ES-I3 (cell line): Measurements from ENCODE around the gene TMEM185A.
A peak's percentile ranks its signal among the peaks of the same experiment; 100 is the strongest.
"Not testable (repeated sequence)": the region's sequence is repeated elsewhere in the genome, so short reads cannot be mapped to it uniquely, and the experiment has no call there.

Experiments used
- H3K36me3 ChIP-seq: 2 replicates; pipeline ENCODE4 v1.6.1; 2013; ENCODE audit warnings: mild to moderate bottlenecking, low read length, control low read depth, moderate library complexity; ENCODE audit not compliant: insufficient read depth
- H3K4me1 ChIP-seq: 2 replicates; pipeline ENCODE4 v1.6.1; 2013; ENCODE audit warnings: mild to moderate bottlenecking, control low read depth, low read length; ENCODE audit not compliant: insufficient read depth
- H3K9ac ChIP-seq: 2 replicates; pipeline ENCODE4 v1.6.1; 2013; ENCODE audit warnings: low read depth, mild to moderate bottlenecking, low read length, moderate library complexity
- H3K9me3 ChIP-seq: 2 replicates; pipeline ENCODE4 v1.6.1; 2013; ENCODE audit warnings: mild to moderate bottlenecking, low read length, moderate library complexity; ENCODE audit not compliant: control insufficient read depth, insufficient read depth

TMEM185A gene

DNA sequence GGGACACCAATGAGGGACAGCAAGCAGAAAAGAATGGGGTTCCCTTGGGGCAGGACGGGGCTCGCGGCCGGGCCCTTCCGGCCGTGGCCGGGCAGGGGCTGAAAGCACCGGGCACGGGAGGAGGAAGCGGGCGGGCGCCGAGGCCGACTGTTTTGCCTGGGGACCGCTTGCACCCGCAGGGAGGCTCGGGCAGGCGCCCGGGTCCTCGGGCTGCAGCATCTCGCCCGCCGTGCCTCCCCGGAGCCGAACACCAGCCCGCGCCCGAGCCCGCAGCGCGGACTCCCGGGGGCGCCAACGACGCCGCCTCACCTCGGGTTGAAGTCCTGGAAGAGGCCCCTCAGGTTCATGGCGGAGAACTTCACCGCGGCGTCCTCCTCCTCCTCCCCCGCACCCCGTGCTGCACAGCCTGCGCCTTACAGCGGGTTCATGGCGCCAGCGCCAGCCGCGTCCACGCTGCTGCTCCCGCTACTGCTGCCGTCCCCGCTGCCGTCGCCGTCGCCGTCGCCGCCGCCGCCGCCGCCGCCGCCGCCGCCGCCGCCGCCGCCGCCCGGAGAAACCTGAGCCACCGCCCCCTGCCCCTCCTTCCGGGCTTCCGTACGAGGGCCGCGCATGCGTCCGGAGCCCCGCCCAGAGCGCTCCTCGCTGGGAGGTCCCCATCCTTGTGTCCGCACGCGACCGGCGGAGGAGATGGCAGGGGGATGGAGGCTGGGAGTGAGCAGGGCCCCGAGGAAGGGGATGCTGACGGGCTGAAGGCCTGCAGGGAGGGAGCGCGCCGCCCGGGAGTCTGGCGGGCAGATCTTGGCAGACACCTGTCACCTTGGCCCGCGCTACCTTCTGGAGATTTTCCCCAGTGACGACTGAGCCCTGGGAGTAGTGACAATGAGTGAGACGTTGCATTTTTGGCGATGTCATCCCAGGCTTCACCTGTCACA lies at the start of gene TMEM185A:
Gene TMEM185A, minus strand, starts transcription at position 559 of the 932 bp plus-strand sequence. Its CDS starts 212 bp downstream, at position 347.
- no peaks in the 10 kb centered on the region for H3K9me3 ChIP-seq
- peak within 1 kb of the TSS; percentile 71 for H3K9ac ChIP-seq
- no peaks in the 10 kb centered on the region; the same call in 1 of the 2 replicates for H3K4me1 ChIP-seq
- no peaks in the 10 kb centered on the region for H3K36me3 ChIP-seq

DNA sequence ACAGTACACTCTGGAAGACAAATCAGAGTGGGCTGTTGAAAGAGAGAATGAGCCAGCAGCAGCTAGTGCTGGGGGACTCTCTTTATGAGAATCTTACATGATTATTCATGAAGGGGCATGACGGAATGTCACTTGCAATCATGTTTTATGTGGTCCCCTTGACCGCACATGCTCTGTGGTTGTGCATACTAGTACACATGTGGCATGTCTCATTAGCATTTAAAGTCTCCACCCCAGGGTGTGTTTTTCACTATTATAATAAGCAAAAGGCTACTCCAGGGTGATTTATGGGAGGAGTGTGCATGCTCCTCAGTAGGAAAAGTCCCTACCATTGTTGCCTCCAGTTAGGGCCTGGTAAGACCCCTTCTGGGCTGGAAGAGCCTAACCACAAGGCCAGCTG lies 49.6 kb upstream of the TMEM185A start:
- Histone ChIP-seq H3K9ac (no peak overlapping the region), H3K9me3 (no peaks in the 10 kb centered on the region), H3K4me1 (peaks cover 33% of the 10 kb centered on the region), H3K36me3 (no peaks in the 10 kb centered on the region)

DNA sequence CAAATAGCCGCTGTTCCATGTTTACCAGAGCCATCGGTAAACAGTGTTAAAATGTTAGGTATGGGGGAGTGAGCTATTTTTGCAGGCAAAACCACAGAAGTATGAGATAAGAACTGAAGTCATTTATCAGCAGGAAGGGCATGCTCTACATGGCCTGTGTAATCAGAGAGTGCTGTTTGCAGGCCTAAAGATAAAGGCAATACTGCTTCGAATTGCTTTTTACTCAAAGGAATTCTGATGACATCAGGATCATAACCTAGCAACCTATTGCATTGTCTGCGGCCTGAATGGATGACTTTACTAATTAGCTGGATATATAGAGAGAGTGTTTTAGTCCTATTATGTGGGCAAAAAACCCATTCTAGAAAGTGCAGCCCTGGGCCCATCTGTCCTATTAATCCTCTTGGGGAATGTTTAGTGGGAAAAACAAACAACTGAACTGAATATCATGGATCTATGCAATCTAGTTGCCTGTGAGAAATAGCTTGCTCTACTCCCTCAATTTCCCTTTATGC lies 47.6 kb upstream of the TMEM185A start:
- H3K9ac ChIP-seq, H3K9me3 ChIP-seq, H3K36me3 ChIP-seq: not testable (repeated sequence)
- peaks cover 29% of the 10 kb centered on the region for H3K4me1 ChIP-seq

DNA sequence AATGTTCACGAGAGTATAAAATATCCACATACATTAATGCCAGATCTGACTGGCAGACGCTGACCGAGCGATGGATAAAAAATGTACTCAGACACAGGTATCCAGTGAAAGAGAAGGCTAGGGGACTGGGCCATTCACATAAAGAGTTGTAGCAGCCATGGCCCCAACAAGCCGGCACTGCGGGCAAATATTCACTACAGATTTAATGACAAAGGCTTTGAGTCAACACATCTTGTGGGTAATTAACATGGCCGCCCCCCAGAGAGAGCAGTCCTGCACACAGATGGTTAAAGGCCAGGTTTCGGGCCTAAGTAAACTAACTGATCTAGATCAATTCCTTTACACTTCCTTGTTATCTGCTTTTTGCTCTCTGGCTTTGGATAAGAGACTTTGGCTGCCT lies 44.0 kb upstream of the TMEM185A start:
- not testable (repeated sequence) for H3K9me3 ChIP-seq, H3K36me3 ChIP-seq, H3K4me1 ChIP-seq, H3K9ac ChIP-seq

DNA sequence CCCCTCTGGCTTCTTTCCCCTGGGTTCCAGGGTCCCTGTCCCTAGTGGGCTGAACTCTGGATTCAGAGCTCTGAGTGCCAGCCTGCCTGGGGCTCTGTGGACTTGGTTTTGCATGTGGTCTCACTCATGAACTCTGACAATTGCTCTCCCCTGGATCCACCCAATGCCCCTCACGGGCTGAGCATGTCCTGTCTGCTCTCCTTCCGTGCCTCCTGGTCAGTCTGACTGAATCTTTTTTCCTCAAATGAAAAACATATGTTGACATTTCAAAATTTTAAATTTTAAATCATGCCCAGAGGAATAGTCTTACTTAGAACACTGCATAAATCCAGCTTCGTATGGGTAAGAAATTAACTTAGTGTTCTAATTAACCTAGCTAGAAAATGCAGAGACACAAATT lies 43.5 kb upstream of the TMEM185A start:
- not testable (repeated sequence) for H3K4me1 ChIP-seq, H3K9ac ChIP-seq

DNA sequence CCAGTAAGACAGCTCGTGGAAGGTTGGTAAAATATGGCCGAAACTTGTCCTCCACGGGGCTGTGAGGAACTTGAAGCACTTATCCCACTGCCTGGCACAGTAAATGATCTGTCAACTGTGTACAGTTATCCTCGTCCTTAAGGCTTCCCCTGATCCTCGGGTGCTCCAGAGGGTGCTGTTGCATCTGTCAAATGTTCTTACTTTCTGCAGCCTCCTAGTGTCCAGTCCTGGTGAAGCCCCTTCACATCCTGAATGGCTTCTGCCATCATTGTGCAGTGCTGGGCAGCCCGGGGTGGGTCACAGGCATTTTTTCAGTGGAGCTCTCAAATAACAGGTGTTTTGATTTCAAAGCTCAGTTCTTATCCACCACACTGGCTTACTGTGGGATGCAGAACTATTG lies 29.0 kb upstream of the TMEM185A start:
- H3K36me3 ChIP-seq, H3K9ac ChIP-seq, H3K9me3 ChIP-seq, H3K4me1 ChIP-seq: not testable (repeated sequence)

More for the DNA sequence above, 43.5 kb upstream of the TMEM185A start:
- H3K36me3 ChIP-seq, H3K9me3 ChIP-seq: not testable (repeated sequence)

DNA sequence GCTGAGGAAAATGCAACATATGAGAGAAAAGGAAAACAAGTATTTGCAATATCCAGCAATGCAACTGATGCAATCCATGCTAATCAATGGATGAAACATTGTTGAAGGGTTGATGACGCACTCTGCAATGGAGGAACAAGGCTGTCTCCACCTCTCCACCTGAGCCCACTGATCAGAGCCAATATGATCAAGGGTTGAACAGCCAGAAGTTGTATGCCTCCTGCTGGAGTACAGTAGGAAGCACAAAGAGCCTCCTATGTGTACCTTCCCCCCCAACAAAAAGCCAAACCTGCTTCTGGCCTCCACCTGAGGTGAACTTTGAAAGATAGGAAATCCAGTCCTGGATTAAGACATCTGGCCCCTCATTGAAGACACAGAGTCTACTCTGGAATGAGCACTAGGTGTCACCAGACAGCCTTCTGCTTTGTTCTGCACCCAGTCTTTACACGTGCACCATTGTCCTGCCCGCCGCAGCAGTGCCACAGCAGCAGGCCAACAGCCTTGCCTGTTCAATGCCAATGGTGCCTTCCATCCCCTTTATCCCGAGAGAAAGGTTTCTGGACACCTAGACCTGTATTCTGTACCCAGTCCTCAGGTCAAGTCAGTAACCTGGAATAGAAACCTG lies 24.8 kb upstream of the TMEM185A start:
- not testable (repeated sequence) for H3K9ac ChIP-seq, H3K36me3 ChIP-seq, H3K4me1 ChIP-seq, H3K9me3 ChIP-seq

DNA sequence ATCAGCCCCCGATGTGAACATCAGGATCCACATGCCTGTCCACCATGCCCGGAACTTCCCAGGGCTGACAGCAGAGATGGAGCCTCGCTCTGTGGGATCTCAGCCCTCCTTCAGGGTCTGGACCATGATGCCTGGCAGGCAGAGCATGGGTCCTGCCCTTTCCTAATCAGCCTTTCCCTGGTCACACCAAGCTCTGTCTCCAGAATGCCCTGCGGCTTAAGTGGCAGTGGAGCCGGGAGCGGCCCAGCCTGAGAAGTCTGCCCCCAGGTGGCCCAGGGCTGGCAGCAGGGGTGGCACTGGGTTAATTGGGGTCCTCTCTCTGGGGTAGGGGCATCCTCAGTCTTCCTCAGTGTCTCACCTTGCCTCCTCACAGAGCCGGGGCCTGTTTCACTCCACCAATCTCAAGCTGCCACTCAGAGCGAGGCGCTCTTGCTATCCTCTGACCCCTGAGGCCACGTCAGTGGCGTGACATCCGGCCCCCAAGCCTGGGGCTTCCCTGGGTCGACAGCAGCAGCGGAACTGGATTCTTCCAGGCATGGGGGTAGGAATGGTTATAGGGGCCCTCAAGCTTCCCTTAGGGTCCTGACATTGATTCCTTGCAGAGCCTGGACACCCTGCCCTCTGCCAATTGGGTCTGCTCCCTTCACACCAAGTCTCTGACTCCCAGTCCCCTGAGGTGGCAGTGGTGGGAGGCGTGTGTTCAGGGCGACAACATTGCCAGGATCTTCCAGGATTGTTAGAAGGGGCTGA lies 20.8 kb upstream of the TMEM185A start:
- Histone ChIP-seq H3K9me3 (no peaks in the 10 kb centered on the region), H3K9ac (no peak overlapping the region), H3K4me1 (no peaks in the 10 kb centered on the region), H3K36me3 (no peaks in the 10 kb centered on the region)

DNA sequence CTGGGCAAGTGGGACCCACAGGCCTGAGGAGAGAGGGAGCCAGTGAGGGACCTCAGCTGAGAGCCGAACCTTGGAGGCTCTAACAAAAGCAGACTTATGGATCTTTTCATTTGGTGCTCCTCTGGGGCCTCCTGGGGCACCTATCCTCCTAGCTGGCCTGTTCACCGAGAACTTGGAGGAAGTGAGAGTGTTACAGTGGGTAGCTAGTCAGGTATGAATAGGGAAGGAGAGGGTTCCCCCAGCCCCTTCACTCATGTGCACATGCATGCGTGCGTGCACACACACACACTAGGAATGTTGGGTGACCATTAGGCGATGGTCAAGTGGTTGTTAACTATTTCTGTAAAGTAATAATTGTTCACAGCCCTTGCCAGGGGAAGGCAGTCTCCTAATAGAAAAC lies 18.6 kb upstream of the TMEM185A start:
- no peak overlapping the region for H3K9ac ChIP-seq
- H3K9me3 ChIP-seq = no peaks in the 10 kb centered on the region
- no peaks in the 10 kb centered on the region for H3K4me1 ChIP-seq
- H3K36me3 ChIP-seq = no peaks in the 10 kb centered on the region

DNA sequence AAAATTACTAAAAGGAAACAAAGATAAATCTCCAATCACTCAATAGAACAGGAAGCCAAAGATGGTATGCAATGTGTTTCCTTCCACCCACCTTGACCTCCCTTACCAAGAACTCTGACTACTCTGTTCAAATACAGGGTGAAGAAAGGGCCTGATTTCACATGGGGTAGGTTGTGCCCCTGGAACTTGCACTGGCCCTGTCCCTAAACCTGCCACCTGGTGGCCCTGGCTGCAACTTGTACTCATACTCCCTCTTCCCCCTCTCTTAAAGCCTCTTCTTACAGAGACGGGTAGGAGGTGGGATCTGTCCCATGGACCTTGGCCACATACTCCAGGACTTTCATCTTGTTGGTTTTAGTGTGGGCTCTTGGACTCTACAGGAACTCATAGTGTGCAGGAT lies 17.3 kb upstream of the TMEM185A start:
- Histone ChIP-seq H3K9me3 (no peaks in the 10 kb centered on the region), H3K4me1 (no peaks in the 10 kb centered on the region), H3K9ac (no peak overlapping the region), H3K36me3 (no peaks in the 10 kb centered on the region)

DNA sequence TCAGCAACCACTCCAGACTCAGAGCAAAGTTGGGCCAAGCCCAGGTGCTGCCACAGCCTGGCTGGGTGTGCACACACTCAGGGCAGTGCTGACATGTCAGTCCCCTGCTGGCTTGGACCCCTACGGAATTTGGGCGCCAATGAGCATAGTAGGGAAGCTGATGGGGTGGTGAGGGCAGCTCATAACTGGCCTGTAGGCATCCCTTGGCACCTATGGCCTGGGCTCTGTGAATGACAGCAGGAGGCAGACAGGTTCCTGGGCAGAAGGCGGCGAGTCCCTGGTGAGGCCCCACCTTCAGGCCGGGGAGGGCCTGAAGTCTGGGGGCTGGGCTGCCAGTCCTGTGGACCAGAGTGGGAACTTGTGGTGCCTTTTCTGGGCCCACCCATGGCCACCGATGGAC lies 15.9 kb upstream of the TMEM185A start:
- no peaks in the 10 kb centered on the region for H3K4me1 ChIP-seq
- no peaks in the 10 kb centered on the region for H3K9me3 ChIP-seq
- no peaks in the 10 kb centered on the region for H3K36me3 ChIP-seq
- H3K9ac ChIP-seq = no peak overlapping the region

DNA sequence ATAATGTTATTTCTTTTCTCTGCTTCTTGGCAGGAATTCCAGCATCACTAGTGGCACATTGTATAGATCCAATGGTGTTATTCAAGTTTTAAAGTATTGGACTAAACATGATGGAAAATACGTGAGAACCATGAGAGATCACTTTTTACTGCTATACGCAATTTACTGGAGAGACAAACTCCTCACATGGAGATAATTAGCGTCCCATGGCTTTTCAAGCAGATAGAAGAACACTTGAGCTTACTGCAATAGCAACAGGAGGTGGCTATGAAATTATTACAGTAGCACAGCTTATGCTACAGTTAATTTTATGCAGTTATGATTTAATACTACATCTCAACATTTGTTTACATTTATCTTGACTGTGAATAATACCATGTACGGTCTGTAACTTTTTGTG lies 11.9 kb upstream of the TMEM185A start:
- H3K9me3 ChIP-seq = no peaks in the 10 kb centered on the region
- no peak overlapping the region for H3K9ac ChIP-seq
- H3K4me1 ChIP-seq = no peaks in the 10 kb centered on the region
- H3K36me3 ChIP-seq = no peaks in the 10 kb centered on the region

DNA sequence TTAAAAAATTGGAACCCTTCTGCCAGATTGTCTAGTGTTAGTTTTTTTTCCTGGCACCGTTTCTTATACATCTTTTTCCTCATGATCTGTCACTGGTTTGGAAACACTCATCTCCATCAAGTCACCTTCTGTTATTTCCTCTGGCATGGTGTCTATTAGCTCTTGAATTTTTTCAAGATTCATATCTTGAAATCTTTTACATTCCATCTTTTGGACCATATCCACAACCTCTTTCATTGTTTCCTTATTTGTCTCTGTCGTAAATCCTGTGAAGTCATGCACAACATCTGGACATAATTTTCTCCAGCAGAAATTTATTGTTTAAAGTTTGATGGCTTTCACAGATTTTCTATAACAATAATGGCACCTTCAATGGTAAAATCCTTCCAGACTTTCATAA lies 10.2 kb upstream of the TMEM185A start:
- Histone ChIP-seq H3K4me1 (no peaks in the 10 kb centered on the region), H3K9me3 (no peaks in the 10 kb centered on the region), H3K9ac (no peak overlapping the region)

DNA sequence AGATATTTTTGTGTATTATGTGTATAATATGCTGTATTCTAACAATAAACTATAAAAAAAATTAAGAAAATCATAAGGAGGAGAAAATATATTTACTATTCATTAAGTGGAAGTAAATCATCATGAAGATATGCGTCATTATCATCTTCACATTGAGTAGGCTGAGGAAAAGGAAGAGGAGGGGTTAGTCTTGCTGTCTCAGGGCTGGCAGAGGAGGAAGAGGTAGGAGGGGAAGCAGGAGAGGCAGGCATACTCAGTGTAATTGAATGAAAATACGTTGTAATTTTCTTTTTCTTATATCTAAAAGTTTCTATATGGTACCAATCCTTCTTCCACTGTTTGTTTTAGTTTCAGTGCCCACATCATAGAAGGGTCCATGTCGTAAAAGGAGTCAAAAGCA lies 9.8 kb upstream of the TMEM185A start:
- H3K36me3 ChIP-seq = no peaks in the 10 kb centered on the region
- no peak overlapping the region for H3K9ac ChIP-seq
- H3K9me3 ChIP-seq = no peaks in the 10 kb centered on the region
- H3K4me1 ChIP-seq = no peaks in the 10 kb centered on the region

More for the DNA sequence above, 10.2 kb upstream of the TMEM185A start:
- no peaks in the 10 kb centered on the region for H3K36me3 ChIP-seq
